ENCODE measurements around the gene COQ3. TPM values are rescaled to one million over a fixed set of nuclear protein-coding genes. Genes with fewer than 3 reads are reported as not detected.

Gene COQ3
- total RNA-seq, 1 experiment from 2014 or later: 7.7 TPM

GRCh38 chr6:99324996-99325395 is 69.0 kb downstream of the COQ3 start:
- H3K9me3 Mint-ChIP-seq (ENCODE audit: unreplicated experiment): no peaks in the 10 kb centered on the region

More at GRCh38 chr6:99324996-99325395, 69.0 kb downstream of the COQ3 start:
- no peak for TF ChIP-seq CTCF (IDR thresholded peaks at IDR 0.05; ENCODE audit: unreplicated experiment)
- intact Hi-C loops (cut with micrococcal nuclease): no loop called here
- Mint-ChIP-seq H3K36me3 (ENCODE audit: insufficient read depth, unreplicated experiment) (no peaks in the 10 kb centered on the region), H3K4me1 (ENCODE audit: insufficient read depth, unreplicated experiment) (no peaks in the 10 kb centered on the region), H3K27me3 (ENCODE audit: insufficient read depth, unreplicated experiment) (no peaks in the 10 kb centered on the region), H3K27ac (ENCODE audit: low read depth, unreplicated experiment) (no peak overlapping the region), H3K4me3 (ENCODE audit: unreplicated experiment) (no peak overlapping the region)
- ChIA-PET POLR2A (interaction anchor here (0.8 to 1.1 kb wide), 2 partner anchors 190 to 938 kb away, joined by 3 read pairs; no protein-coding TSS in a partner anchor), CTCF (interaction anchor here (0.6 to 2.2 kb wide), 4 partner anchors 9 to 112 kb away, joined by 3 to 13 read pairs (median 4); no protein-coding TSS in a partner anchor)
- no TSS peak for BruUV-seq (replicated peaks)
- DNase-seq (ENCODE audit: unreplicated experiment): no peak

Other genes with a start within 250 kb of the COQ3 start
- gene FAXC, start 44.5 kb downstream of the COQ3 start, total RNA-seq (2022): 2.3 and 3.6 TPM in 2 replicates
- 95.9 and 115 TPM in 2 replicates for gene PNISR, start 31.1 kb upstream of the COQ3 start, total RNA-seq (2022)
- 12.7 and 14.4 TPM in 2 replicates for gene USP45, start 121.2 kb upstream of the COQ3 start, total RNA-seq (2022)
- 54.0 and 76.5 TPM in 2 replicates for gene CCNC, start 174.5 kb upstream of the COQ3 start, total RNA-seq (2022)
- gene PRDM13, start 212.6 kb upstream of the COQ3 start, total RNA-seq (2022): not detected in 2 replicates

Measured in MCF 10A (cell line).